Endothelial cell of umbilical vein (primary cell): ENCODE measurements around the gene TNNT3. TPM values are rescaled to one million over a fixed set of nuclear protein-coding genes. Genes with fewer than 3 reads are reported as not detected.

Experiments
- BruUV-seq: library from RNA; stranded (reverse); fragments of 400-500 nt; replicated peaks from 2 replicates; lab custom pipeline; 2021; lab: Mats Ljungman, UMichigan
- CTCF ChIA-PET: fragments of 300-600, 350-600 bp; sonication (Branson Sonifier 250); formaldehyde crosslinking; loops from one replicate; lab custom pipeline; 2021; ENCODE audit warnings: antibody characterized with exemption, inconsistent platforms; lab: Charles Lee
- POLR2A ChIA-PET: fragments of 300-600, 350-600 bp; sonication (Branson Sonifier 250); formaldehyde crosslinking; loops from one replicate; lab custom pipeline; 2021; ENCODE audit warnings: antibody characterized with exemption, inconsistent platforms; lab: Charles Lee
- DNase-seq: peaks from one replicate; pipeline ENCODE4 v3.0.0-alpha.2; 2011; ENCODE audit warnings: low read depth, low spot score
- FAIRE-seq: peaks from 2 replicates; lab custom pipeline; 2011; peaks lifted over from hg19 to GRCh38; lab: Jason Lieb, UNC
- H2AFZ ChIP-seq: 2 replicates; pipeline ENCODE4 v1.6.0; 2012; ENCODE audit warnings: low read depth, low read length, control low read depth, inconsistent platforms
- H3K27ac ChIP-seq: 2 replicates; pipeline ENCODE4 v1.5.1; 2011; ENCODE audit warnings: low read depth, mild to moderate bottlenecking, control low read depth, low read length, moderate library complexity; ENCODE audit not compliant: insufficient read depth
- H3K27me3 ChIP-seq, 2 experiments: 2 replicates each; pipeline versions ENCODE4 v1.6.0 to v1.6.1; 2011; ENCODE audit warnings: low read length in 2 of 2, mixed read lengths in 1 of 2; ENCODE audit not compliant: control insufficient read depth in 2 of 2, insufficient read depth in 2 of 2
- H3K36me3 ChIP-seq, 2 experiments: 2 replicates in 1 of 2; 3 replicates in 1 of 2; pipeline ENCODE4 v1.5.1; 2011; ENCODE audit warnings: low read length in 2 of 2, mild to moderate bottlenecking in 1 of 2, moderate library complexity in 1 of 2; ENCODE audit not compliant: control insufficient read depth in 2 of 2, insufficient read depth in 2 of 2; ENCODE audit errors: extremely low read depth in 1 of 2
- H3K4me1 ChIP-seq: 3 replicates; pipeline ENCODE4 v1.5.1; 2011; ENCODE audit warnings: mild to moderate bottlenecking, low read length; ENCODE audit not compliant: control insufficient read depth, insufficient read depth; ENCODE audit errors: extremely low read depth
- H3K4me2 ChIP-seq: 2 replicates; pipeline ENCODE4 v1.6.1; 2011; ENCODE audit warnings: low read length, control low read depth, mixed read lengths; ENCODE audit not compliant: insufficient read depth
- H3K4me3 ChIP-seq, 3 experiments: fragments of 200-600 bp in 1 of 3; sonication (generic), shearing (Covaris generic) in 1 of 3; replicated peaks in 1 of 3; 2 replicates each; pipeline ENCODE4 v1.5.1; 2011 to 2016; ENCODE audit warnings: control low read depth in 3 of 3, low read length in 3 of 3, mild to moderate bottlenecking in 2 of 3, inconsistent platforms in 1 of 3, low read depth in 1 of 3, moderate library complexity in 1 of 3; ENCODE audit not compliant: insufficient read depth in 1 of 3
- H3K79me2 ChIP-seq: 2 replicates; pipeline ENCODE4 v1.6.0; 2012; ENCODE audit warnings: low read length, inconsistent platforms; ENCODE audit not compliant: control insufficient read depth, insufficient read depth
- H3K9ac ChIP-seq: replicated peaks from 2 replicates; pipeline ENCODE3; 2011; ENCODE audit warnings: low read length, control low read depth; ENCODE audit not compliant: insufficient read depth; ENCODE audit errors: extremely low read depth
- H3K9me1 ChIP-seq: replicated peaks from 3 replicates; pipeline ENCODE4 v1.6.0; 2011; ENCODE audit warnings: mild to moderate bottlenecking, low read length; ENCODE audit not compliant: control insufficient read depth, insufficient read depth; ENCODE audit errors: extremely low read depth
- H3K9me3 ChIP-seq: replicated peaks from 2 replicates; pipeline ENCODE4 v1.5.1; 2012; ENCODE audit warnings: low read length, inconsistent platforms; ENCODE audit not compliant: control insufficient read depth, insufficient read depth
- H4K20me1 ChIP-seq: replicated peaks from 2 replicates; pipeline ENCODE3; 2011; ENCODE audit warnings: mild to moderate bottlenecking, low read length; ENCODE audit not compliant: control insufficient read depth, insufficient read depth; ENCODE audit errors: extremely low read depth
- CTCF ChIP-seq, 2 donors: IDR thresholded peaks; 1 replicate in 1 of 2; 2 replicates in 1 of 2; pipeline ENCODE4 v1.5.1; 2011; ENCODE audit warnings: low read length in 2 of 2, mild to moderate bottlenecking in 2 of 2, moderate library complexity in 2 of 2, control low read depth in 1 of 2, inconsistent platforms in 1 of 2, low read depth in 1 of 2; ENCODE audit not compliant: insufficient read depth in 1 of 2; ENCODE audit errors: extremely low read depth in 1 of 2
- EZH2 ChIP-seq: IDR thresholded peaks from 2 replicates; pipeline ENCODE4 v1.6.1; 2012; ENCODE audit warnings: borderline replicate concordance, low read depth, mild to moderate bottlenecking, moderate library complexity, low read length, inconsistent platforms; ENCODE audit not compliant: severe bottlenecking
- JUN ChIP-seq: IDR thresholded peaks from 2 replicates; pipeline ENCODE4 v1.6.1; 2011; ENCODE audit warnings: borderline replicate concordance, low read depth; ENCODE audit not compliant: insufficient read length, insufficient read depth
- MAX ChIP-seq: IDR thresholded peaks from 2 replicates; pipeline ENCODE4 v1.6.1; 2011; ENCODE audit not compliant: insufficient read depth, insufficient read length
- MYC ChIP-seq: IDR thresholded peaks from one replicate; pipeline ENCODE4 v1.6.1; 2011; ENCODE audit warnings: mild to moderate bottlenecking, low read depth, low read length
- dilution Hi-C: fragments of 300-500 bp; cut with MboI; formaldehyde crosslinking; loops from one replicate; pipeline ENCODE4 v1.15.0; 2019; ENCODE audit warnings: low sequenced_read_pairs; ENCODE audit not compliant: extremely low pct_ligation_motif_present
- intact Hi-C: fragments of 100-400 bp; cut with micrococcal nuclease; formaldehyde crosslinking; loops from one replicate; pipeline ENCODE4 v1.10.0; 2022
- polyA plus RNA-seq, 4 experiments: library from polyadenylated mRNA; depleted of rRNA in 3 of 4; stranded (reverse) in 3 of 4; unstranded in 1 of 4; fragments of >200 nt; gene quantifications; 2 replicates each; pipeline versions ENCODE4 v1.2.1 to v1.2.3, GENCODE V29; 2011 to 2012; ENCODE audit warnings: missing spikeins in 1 of 4
- total RNA-seq: library from RNA; stranded (reverse); gene quantifications from 2 replicates; pipeline ENCODE4 v1.2.3, GENCODE V29; 2021

TNNT3 gene
- total and polyA plus RNA-seq, 2 donors (not counting 3 experiments of a cell fraction or from before 2014, with no cell fraction given) = not detected

- intact Hi-C loops (no loop called here), dilution Hi-C loops (no loop called here)
- FAIRE-seq (no peak), DNase-seq (peak; percentile 24)
- Histone ChIP-seq H3K4me1 (no peaks in the 10 kb centered on the region), H3K9me1 (no peaks in the 10 kb centered on the region), H3K27me3 (no peaks in the 10 kb centered on the region), H3K9ac (no peak overlapping the region), H3K4me3 (no peak overlapping the region), H3K9me3 (no peaks in the 10 kb centered on the region), H4K20me1 (no peaks in the 10 kb centered on the region), H3K27ac (no peak overlapping the region), H3K4me2 (no peak overlapping the region), H2AFZ (no peak overlapping the region), H3K79me2 (no peaks in the 10 kb centered on the region), H3K36me3 (no peaks in the 10 kb centered on the region)
- TF ChIP-seq JUN (no peak), CTCF (IDR thresholded peaks at IDR 0.05; ENCODE audit: extremely low read depth in 1 of 2, insufficient read depth in 1 of 2, low read depth in 1 of 2, low read length in 2 of 2) (no peak), MYC (no peak), EZH2 (no peak), MAX (no peak)
- POLR2A ChIA-PET = no interaction called here
- CTCF ChIA-PET = interaction anchor here (1.5 to 8.4 kb wide), 2 partner anchors 62 to 291 kb away, joined by 4 to 102 read pairs; no protein-coding TSS in a partner anchor
- BruUV-seq = no TSS peak
Measured at GRCh38 chr11:1943977-1944376, 24.5 kb downstream of the TNNT3 start.
